A549 (cell line): ENCODE data around the gene AK1.

Experiments
- HOXB13 ChIP-seq: fragments of 250-450 bp; sonication (Bioruptor Pico); IDR thresholded peaks from 2 replicates; pipeline ENCODE4 v1.5.0; 2020; ENCODE audit warnings: low read depth, mild to moderate bottlenecking, moderate library complexity
- KDM5A ChIP-seq: fragments of 200-600 bp; sonication (generic); IDR thresholded peaks from 2 replicates; pipeline ENCODE4 v1.6.1; 2016; ENCODE audit warnings: antibody characterized with exemption, mild to moderate bottlenecking
- MAFK ChIP-seq: fragments of 450-650 bp; IDR thresholded peaks from 2 replicates; pipeline ENCODE4 v1.6.1; 2014; ENCODE audit not compliant: partially characterized antibody
- MAZ ChIP-seq: fragments of 150-350 bp; IDR thresholded peaks from 2 replicates; pipeline ENCODE4 v1.6.1; 2014; ENCODE audit warnings: antibody characterized with exemption, low read depth, low read length, borderline replicate concordance
- MYC ChIP-seq: IDR thresholded peaks from 2 replicates; pipeline ENCODE4 v1.6.1; 2012; ENCODE audit warnings: mild to moderate bottlenecking, inconsistent platforms, low read length, improper control_type of control experiment, borderline replicate concordance
- NR3C1 ChIP-seq: fragments of >200 bp; sonication (Bioruptor Twin); formaldehyde crosslinking; IDR thresholded peaks from 3 replicates; pipeline ENCODE4 v1.6.1; 2017
- POLR2A ChIP-seq: IDR thresholded peaks from 2 replicates; pipeline ENCODE4 v1.6.1; 2012; ENCODE audit warnings: mild to moderate bottlenecking, low read length
- RAD21 ChIP-seq, 2 experiments: fragments of >200 bp in 1 of 2; sonication (Bioruptor Twin) in 1 of 2; formaldehyde crosslinking in 1 of 2; IDR thresholded peaks in 1 of 2; conservative IDR thresholded peaks in 1 of 2; 2 replicates in 1 of 2; 3 replicates in 1 of 2; pipeline ENCODE4 v1.6.1; 2012 to 2018; ENCODE audit warnings: inconsistent platforms in 1 of 2
- TP53 ChIP-seq: fragments of 250-450 bp; sonication (Bioruptor Pico); IDR thresholded peaks from 2 replicates; pipeline ENCODE4 v1.5.0; 2021; ENCODE audit warnings: mild to moderate bottlenecking, moderate library complexity
- TF ChIP-seq, protein P1 (sequence below): fragments of 150-350 bp; IDR thresholded peaks from 2 replicates; pipeline ENCODE4 v1.6.1; 2014; ENCODE audit warnings: low read depth, mild to moderate bottlenecking, low read length
- TF ChIP-seq, protein P2 (sequence below): fragments of >200 bp; sonication (Bioruptor Twin); formaldehyde crosslinking; IDR thresholded peaks from 3 replicates; pipeline ENCODE4 v1.5.1; 2016
- TF ChIP-seq, protein P3 (sequence below): fragments of 200-600 bp; sonication (generic); IDR thresholded peaks from 2 replicates; pipeline ENCODE4 v1.6.1; 2016; ENCODE audit warnings: antibody characterized with exemption, mild to moderate bottlenecking, moderate library complexity

DNA sequence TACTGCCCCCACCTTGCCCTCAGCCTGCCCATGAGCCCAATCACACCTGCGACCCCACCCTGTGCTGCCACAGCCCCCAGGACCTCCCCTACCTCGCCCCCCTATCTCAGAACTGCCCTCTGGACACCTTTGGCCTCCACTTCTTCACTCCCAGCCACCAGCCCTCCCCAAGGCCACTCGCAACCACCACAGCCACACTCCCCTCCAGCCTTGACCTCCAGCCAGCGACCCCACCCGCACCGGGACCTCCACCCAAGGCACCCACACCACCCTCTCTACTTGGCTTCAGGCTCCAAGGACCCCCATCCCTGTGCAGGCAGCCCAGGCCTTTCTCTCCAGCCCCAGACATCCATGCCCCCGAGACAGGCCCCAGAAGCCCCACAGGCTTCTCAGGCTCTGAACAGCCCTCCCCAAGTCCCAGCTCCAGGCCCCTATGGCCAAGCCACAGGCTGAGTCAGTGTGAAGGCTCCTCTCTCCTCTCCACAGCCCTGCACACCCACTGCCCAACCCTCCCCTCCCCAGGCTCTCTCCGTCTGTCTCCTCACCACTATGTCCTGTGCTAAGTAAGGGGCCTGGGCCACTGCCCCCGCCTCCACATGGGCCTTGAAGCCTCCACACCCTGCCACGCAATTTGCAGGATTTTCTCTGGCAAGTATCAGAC is 2.0 kb downstream of the AK1 start:
- no peak for TF ChIP-seq RAD21 (conservative IDR thresholded peaks at IDR 0.05 in 1 of 2, IDR thresholded peaks at IDR 0.05 in 1 of 2)
- TF ChIP-seq TP53 (CRISPR knock-in tag) = no peak
- TF ChIP-seq, protein P1, sequence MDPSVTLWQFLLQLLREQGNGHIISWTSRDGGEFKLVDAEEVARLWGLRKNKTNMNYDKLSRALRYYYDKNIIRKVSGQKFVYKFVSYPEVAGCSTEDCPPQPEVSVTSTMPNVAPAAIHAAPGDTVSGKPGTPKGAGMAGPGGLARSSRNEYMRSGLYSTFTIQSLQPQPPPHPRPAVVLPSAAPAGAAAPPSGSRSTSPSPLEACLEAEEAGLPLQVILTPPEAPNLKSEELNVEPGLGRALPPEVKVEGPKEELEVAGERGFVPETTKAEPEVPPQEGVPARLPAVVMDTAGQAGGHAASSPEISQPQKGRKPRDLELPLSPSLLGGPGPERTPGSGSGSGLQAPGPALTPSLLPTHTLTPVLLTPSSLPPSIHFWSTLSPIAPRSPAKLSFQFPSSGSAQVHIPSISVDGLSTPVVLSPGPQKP = no peak
- TF ChIP-seq MAFK = no peak
- no peak for TF ChIP-seq POLR2A
- TF ChIP-seq, protein P2, sequence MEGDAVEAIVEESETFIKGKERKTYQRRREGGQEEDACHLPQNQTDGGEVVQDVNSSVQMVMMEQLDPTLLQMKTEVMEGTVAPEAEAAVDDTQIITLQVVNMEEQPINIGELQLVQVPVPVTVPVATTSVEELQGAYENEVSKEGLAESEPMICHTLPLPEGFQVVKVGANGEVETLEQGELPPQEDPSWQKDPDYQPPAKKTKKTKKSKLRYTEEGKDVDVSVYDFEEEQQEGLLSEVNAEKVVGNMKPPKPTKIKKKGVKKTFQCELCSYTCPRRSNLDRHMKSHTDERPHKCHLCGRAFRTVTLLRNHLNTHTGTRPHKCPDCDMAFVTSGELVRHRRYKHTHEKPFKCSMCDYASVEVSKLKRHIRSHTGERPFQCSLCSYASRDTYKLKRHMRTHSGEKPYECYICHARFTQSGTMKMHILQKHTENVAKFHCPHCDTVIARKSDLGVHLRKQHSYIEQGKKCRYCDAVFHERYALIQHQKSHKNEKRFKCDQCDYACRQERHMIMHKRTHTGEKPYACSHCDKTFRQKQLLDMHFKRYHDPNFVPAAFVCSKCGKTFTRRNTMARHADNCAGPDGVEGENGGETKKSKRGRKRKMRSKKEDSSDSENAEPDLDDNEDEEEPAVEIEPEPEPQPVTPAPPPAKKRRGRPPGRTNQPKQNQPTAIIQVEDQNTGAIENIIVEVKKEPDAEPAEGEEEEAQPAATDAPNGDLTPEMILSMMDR = no peak
- TF ChIP-seq KDM5A = no peak
- TF ChIP-seq HOXB13 = no peak
- no peak for TF ChIP-seq MAZ
- TF ChIP-seq MYC = no peak
- no peak for TF ChIP-seq NR3C1
- TF ChIP-seq, protein P3, sequence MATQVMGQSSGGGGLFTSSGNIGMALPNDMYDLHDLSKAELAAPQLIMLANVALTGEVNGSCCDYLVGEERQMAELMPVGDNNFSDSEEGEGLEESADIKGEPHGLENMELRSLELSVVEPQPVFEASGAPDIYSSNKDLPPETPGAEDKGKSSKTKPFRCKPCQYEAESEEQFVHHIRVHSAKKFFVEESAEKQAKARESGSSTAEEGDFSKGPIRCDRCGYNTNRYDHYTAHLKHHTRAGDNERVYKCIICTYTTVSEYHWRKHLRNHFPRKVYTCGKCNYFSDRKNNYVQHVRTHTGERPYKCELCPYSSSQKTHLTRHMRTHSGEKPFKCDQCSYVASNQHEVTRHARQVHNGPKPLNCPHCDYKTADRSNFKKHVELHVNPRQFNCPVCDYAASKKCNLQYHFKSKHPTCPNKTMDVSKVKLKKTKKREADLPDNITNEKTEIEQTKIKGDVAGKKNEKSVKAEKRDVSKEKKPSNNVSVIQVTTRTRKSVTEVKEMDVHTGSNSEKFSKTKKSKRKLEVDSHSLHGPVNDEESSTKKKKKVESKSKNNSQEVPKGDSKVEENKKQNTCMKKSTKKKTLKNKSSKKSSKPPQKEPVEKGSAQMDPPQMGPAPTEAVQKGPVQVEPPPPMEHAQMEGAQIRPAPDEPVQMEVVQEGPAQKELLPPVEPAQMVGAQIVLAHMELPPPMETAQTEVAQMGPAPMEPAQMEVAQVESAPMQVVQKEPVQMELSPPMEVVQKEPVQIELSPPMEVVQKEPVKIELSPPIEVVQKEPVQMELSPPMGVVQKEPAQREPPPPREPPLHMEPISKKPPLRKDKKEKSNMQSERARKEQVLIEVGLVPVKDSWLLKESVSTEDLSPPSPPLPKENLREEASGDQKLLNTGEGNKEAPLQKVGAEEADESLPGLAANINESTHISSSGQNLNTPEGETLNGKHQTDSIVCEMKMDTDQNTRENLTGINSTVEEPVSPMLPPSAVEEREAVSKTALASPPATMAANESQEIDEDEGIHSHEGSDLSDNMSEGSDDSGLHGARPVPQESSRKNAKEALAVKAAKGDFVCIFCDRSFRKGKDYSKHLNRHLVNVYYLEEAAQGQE = no peak
